Neuron (in vitro differentiated cells): ENCODE measurements around the gene TMEM51.

Experiments
- H2AFZ ChIP-seq: one replicate; pipeline ENCODE4 v1.6.1; 2013; ENCODE audit warnings: low read depth, mild to moderate bottlenecking, inconsistent platforms, low read length, moderate library complexity
- H3K27me3 ChIP-seq: one replicate; pipeline ENCODE4 v1.6.1; 2013; ENCODE audit warnings: low read length; ENCODE audit not compliant: insufficient read depth
- H3K36me3 ChIP-seq: one replicate; pipeline ENCODE4 v1.6.1; 2013; ENCODE audit warnings: low read length; ENCODE audit not compliant: insufficient read depth
- H3K4me1 ChIP-seq: one replicate; pipeline ENCODE4 v1.6.1; 2013; ENCODE audit warnings: low read length; ENCODE audit not compliant: insufficient read depth
- H3K4me3 ChIP-seq: 2 replicates; pipeline ENCODE4 v1.5.1; 2013; ENCODE audit warnings: mild to moderate bottlenecking, low read length, moderate library complexity
- H3K9me3 ChIP-seq: one replicate; pipeline ENCODE4 v1.6.1; 2013; ENCODE audit warnings: low read length

TMEM51 gene

GRCh38 chr1:15205586-15206346 is 52.2 kb downstream of the TMEM51 start:
- Histone ChIP-seq H3K9me3 (no peaks in the 10 kb centered on the region), H3K4me1 (peaks cover 28% of the 10 kb centered on the region), H3K27me3 (no peaks in the 10 kb centered on the region), H3K36me3 (no peaks in the 10 kb centered on the region), H2AFZ (no peak overlapping the region), H3K4me3 (no peak overlapping the region)

- no peak overlapping the region for H2AFZ ChIP-seq
- H3K4me1 ChIP-seq, result peaks cover 28% of the 10 kb centered on the region
- H3K4me3 ChIP-seq, result peak overlapping the region; percentile 21
- H3K36me3 ChIP-seq, result no peaks in the 10 kb centered on the region
- no peaks in the 10 kb centered on the region for H3K27me3 ChIP-seq
- H3K9me3 ChIP-seq, result no peaks in the 10 kb centered on the region
These were observed 53.0 kb downstream of the TMEM51 start for GRCh38 chr1:15206418-15207030.

GRCh38 chr1:15207031-15207828 is 53.7 kb downstream of the TMEM51 start:
- H3K36me3 ChIP-seq, result no peaks in the 10 kb centered on the region
- H2AFZ ChIP-seq, result no peak overlapping the region
- H3K4me3 ChIP-seq, result peak overlapping the region; percentile 21
- no peaks in the 10 kb centered on the region for H3K27me3 ChIP-seq
- no peaks in the 10 kb centered on the region for H3K9me3 ChIP-seq
- H3K4me1 ChIP-seq, result peaks cover 28% of the 10 kb centered on the region

- Histone ChIP-seq H3K27me3 (no peaks in the 10 kb centered on the region), H3K9me3 (no peaks in the 10 kb centered on the region), H3K36me3 (no peaks in the 10 kb centered on the region), H2AFZ (no peak overlapping the region), H3K4me3 (no peak overlapping the region), H3K4me1 (peaks cover 33% of the 10 kb centered on the region)
These were observed 54.4 kb downstream of the TMEM51 start for GRCh38 chr1:15207829-15208429.

- Histone ChIP-seq H3K4me1 (peaks cover 45% of the 10 kb centered on the region), H3K9me3 (no peaks in the 10 kb centered on the region), H3K36me3 (no peaks in the 10 kb centered on the region), H3K4me3 (no peak overlapping the region), H3K27me3 (no peaks in the 10 kb centered on the region), H2AFZ (no peak overlapping the region)
These were observed 57.3 kb downstream of the TMEM51 start for GRCh38 chr1:15210651-15211375.

- H3K4me1 ChIP-seq, result peaks cover 39% of the 10 kb centered on the region
- H3K36me3 ChIP-seq, result no peaks in the 10 kb centered on the region
- no peak overlapping the region for H3K4me3 ChIP-seq
- no peaks in the 10 kb centered on the region for H3K9me3 ChIP-seq
- H2AFZ ChIP-seq, result no peak overlapping the region
- no peaks in the 10 kb centered on the region for H3K27me3 ChIP-seq
These were observed 57.9 kb downstream of the TMEM51 start for GRCh38 chr1:15211424-15211823.

GRCh38 chr1:15212216-15212953 is 58.8 kb downstream of the TMEM51 start:
- H3K4me3 ChIP-seq, result no peak overlapping the region
- peaks cover under 1% of the 10 kb centered on the region for H3K9me3 ChIP-seq
- H2AFZ ChIP-seq, result no peak overlapping the region
- peaks cover 30% of the 10 kb centered on the region for H3K4me1 ChIP-seq
- no peaks in the 10 kb centered on the region for H3K36me3 ChIP-seq
- H3K27me3 ChIP-seq, result no peaks in the 10 kb centered on the region

- Histone ChIP-seq H3K9me3 (peaks cover 6% of the 10 kb centered on the region), H3K4me3 (no peak overlapping the region), H2AFZ (no peak overlapping the region), H3K4me1 (peaks cover 26% of the 10 kb centered on the region), H3K36me3 (no peaks in the 10 kb centered on the region), H3K27me3 (no peaks in the 10 kb centered on the region)
These were observed 59.4 kb downstream of the TMEM51 start for GRCh38 chr1:15212954-15213291.

GRCh38 chr1:15213341-15213821 is 59.8 kb downstream of the TMEM51 start:
- H3K27me3 ChIP-seq, result no peaks in the 10 kb centered on the region
- H3K4me1 ChIP-seq, result peaks cover 26% of the 10 kb centered on the region
- peaks cover 6% of the 10 kb centered on the region for H3K9me3 ChIP-seq
- H3K4me3 ChIP-seq, result no peak overlapping the region
- H3K36me3 ChIP-seq, result no peaks in the 10 kb centered on the region
- H2AFZ ChIP-seq, result no peak overlapping the region

GRCh38 chr1:15214527-15214926 is 61.0 kb downstream of the TMEM51 start:
- Histone ChIP-seq H3K4me3 (no peak overlapping the region), H3K27me3 (no peaks in the 10 kb centered on the region), H3K9me3 (peaks cover 17% of the 10 kb centered on the region), H3K36me3 (peaks cover 5% of the 10 kb centered on the region), H3K4me1 (peaks cover 26% of the 10 kb centered on the region), H2AFZ (no peak overlapping the region)

- H3K4me3 ChIP-seq, result no peak overlapping the region
- H3K9me3 ChIP-seq, result peaks cover 20% of the 10 kb centered on the region
- no peaks in the 10 kb centered on the region for H3K27me3 ChIP-seq
- no peak overlapping the region for H2AFZ ChIP-seq
- peaks cover 5% of the 10 kb centered on the region for H3K36me3 ChIP-seq
- H3K4me1 ChIP-seq, result peaks cover 26% of the 10 kb centered on the region
These were observed 61.6 kb downstream of the TMEM51 start for GRCh38 chr1:15215116-15215515.

- Histone ChIP-seq H3K36me3 (peaks cover 5% of the 10 kb centered on the region), H3K4me3 (no peak overlapping the region), H2AFZ (no peak overlapping the region), H3K27me3 (no peaks in the 10 kb centered on the region), H3K9me3 (peaks cover 22% of the 10 kb centered on the region), H3K4me1 (peaks cover 24% of the 10 kb centered on the region)
These were observed 64.1 kb downstream of the TMEM51 start for GRCh38 chr1:15217654-15218053.
